ENCODE measurements around the gene CSRNP3. TPM values are rescaled to one million over a fixed set of nuclear protein-coding genes. Genes with fewer than 3 reads are reported as not detected.

The CSRNP3 gene
- total and polyA plus RNA-seq, 12 donors, result 1.3 to 20.1 (median 4.9) TPM

DNA sequence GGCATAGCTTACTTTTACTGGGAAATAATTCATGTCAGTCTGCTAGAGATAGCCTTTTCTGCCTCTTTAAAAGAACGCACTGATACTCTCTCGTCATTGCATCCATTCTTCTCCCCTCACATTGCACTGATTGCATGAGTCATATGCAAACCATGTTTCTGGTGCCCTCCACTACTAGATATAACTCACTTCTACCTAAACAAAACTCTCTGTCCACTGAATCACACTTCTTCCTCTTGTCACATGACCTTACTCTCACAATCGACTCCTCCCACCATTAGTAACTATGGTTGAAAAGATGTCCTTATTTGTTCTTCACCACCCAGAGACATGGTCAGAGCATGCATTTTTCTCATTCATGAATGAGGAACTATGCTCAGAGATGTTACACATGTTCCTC, 158.0 kb downstream of the CSRNP3 start:
- TF ChIP-seq POLR2A (IDR thresholded peaks at IDR 0.05), result no peak
- TF ChIP-seq, protein P1, sequence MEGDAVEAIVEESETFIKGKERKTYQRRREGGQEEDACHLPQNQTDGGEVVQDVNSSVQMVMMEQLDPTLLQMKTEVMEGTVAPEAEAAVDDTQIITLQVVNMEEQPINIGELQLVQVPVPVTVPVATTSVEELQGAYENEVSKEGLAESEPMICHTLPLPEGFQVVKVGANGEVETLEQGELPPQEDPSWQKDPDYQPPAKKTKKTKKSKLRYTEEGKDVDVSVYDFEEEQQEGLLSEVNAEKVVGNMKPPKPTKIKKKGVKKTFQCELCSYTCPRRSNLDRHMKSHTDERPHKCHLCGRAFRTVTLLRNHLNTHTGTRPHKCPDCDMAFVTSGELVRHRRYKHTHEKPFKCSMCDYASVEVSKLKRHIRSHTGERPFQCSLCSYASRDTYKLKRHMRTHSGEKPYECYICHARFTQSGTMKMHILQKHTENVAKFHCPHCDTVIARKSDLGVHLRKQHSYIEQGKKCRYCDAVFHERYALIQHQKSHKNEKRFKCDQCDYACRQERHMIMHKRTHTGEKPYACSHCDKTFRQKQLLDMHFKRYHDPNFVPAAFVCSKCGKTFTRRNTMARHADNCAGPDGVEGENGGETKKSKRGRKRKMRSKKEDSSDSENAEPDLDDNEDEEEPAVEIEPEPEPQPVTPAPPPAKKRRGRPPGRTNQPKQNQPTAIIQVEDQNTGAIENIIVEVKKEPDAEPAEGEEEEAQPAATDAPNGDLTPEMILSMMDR (IDR thresholded peaks at IDR 0.05), result no peak
- Histone ChIP-seq H3K27me3 (no peaks in the 10 kb centered on the region), H3K9me3 (replicated peaks in 1 of 3) (no peaks in the 10 kb centered on the region), H3K4me3 (no peak overlapping the region), H3K36me3 (replicated peaks in 1 of 2) (no peaks in the 10 kb centered on the region), H3K4me1 (replicated peaks in 1 of 2) (no peaks in the 10 kb centered on the region), H3K27ac (no peak overlapping the region)
- intact Hi-C loops (cut with DNase I), result no loop called here
- DNase-seq, result no peak
- 86 to 94% (median 89%) methylated on average over 3 of the region's 3 CpGs for WGBS, 4 donors

- Histone ChIP-seq H3K4me3 (no peak overlapping the region), H3K9me3 (replicated peaks in 1 of 3) (no peaks in the 10 kb centered on the region), H3K27me3 (no peaks in the 10 kb centered on the region), H3K4me1 (replicated peaks in 1 of 2) (no peaks in the 10 kb centered on the region), H3K36me3 (replicated peaks in 1 of 2) (no peaks in the 10 kb centered on the region), H3K27ac (no peak overlapping the region)
- 80 to 90% (median 83%) methylated on average over 2 of the region's 2 CpGs for WGBS, 4 donors
- intact Hi-C loops (cut with DNase I), result no loop called here
- no peak for DNase-seq
- no peak for TF ChIP-seq POLR2A (IDR thresholded peaks at IDR 0.05)
- TF ChIP-seq, protein P1 (IDR thresholded peaks at IDR 0.05), result no peak
These were observed 160.3 kb downstream of the CSRNP3 start for GRCh38 chr2:165629776-165630175.

GRCh38 chr2:165630236-165630635, 160.7 kb downstream of the CSRNP3 start:
- H3K9me3 ChIP-seq (replicated peaks in 1 of 3), result no peaks in the 10 kb centered on the region
- H3K27ac ChIP-seq, result no peak overlapping the region
- DNase-seq, result no peak
- no peaks in the 10 kb centered on the region for H3K4me1 ChIP-seq (replicated peaks in 1 of 2)
- 76 to 85% (median 79%) methylated on average over 3 of the region's 3 CpGs for WGBS, 4 donors
- intact Hi-C loops (cut with DNase I), result no loop called here
- TF ChIP-seq, protein P1 (IDR thresholded peaks at IDR 0.05), result no peak
- no peak for TF ChIP-seq POLR2A (IDR thresholded peaks at IDR 0.05)
- H3K27me3 ChIP-seq, result no peaks in the 10 kb centered on the region
- no peaks in the 10 kb centered on the region for H3K36me3 ChIP-seq (replicated peaks in 1 of 2)
- H3K4me3 ChIP-seq, result no peak overlapping the region

DNA sequence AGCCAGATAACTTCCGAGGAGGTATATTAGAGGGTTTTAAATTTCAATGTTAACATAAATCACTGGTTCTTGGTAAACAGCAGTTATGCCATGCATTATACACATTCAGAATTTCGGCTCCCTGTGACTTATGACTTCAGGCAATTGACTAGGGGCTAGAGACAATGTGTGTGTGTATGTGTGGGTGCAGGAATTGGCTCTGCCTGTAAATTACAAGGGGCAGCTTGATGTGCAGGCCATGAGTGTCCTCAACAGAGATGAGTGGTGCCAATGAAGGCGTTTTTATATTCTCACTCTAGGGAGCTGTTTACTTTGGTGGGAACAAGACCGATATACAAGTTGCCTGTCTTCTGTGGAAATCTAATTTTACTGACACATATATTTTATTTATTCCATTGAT, 161.6 kb downstream of the CSRNP3 start:
- H3K4me3 ChIP-seq, result no peak overlapping the region
- WGBS, 4 donors, result 69 to 94% (median 83%) methylated on average over 4 of the region's 4 CpGs
- no peaks in the 10 kb centered on the region for H3K4me1 ChIP-seq (replicated peaks in 1 of 2)
- H3K27ac ChIP-seq, result no peak overlapping the region
- no peak for DNase-seq
- no peaks in the 10 kb centered on the region for H3K27me3 ChIP-seq
- intact Hi-C loops (cut with DNase I), result no loop called here
- no peaks in the 10 kb centered on the region for H3K36me3 ChIP-seq (replicated peaks in 1 of 2)
- H3K9me3 ChIP-seq (replicated peaks in 1 of 3), result no peaks in the 10 kb centered on the region
- TF ChIP-seq, protein P1 (IDR thresholded peaks at IDR 0.05), result no peak
- TF ChIP-seq POLR2A (IDR thresholded peaks at IDR 0.05), result no peak
